Right atrium auricular region (tissue), 2 donors: ENCODE measurements around the gene EEF2K. TPM values are rescaled to one million over a fixed set of nuclear protein-coding genes. Genes with fewer than 3 reads are reported as not detected.

Experiments
- DNase-seq: peaks from one replicate; pipeline ENCODE4 v3.0.0-alpha.2; 2019; ENCODE audit warnings: low spot score
- H3K27ac ChIP-seq, 2 donors: fragments of 200-600 bp; sonication (generic); 1 replicate in 1 of 2; 2 replicates in 1 of 2; pipeline ENCODE4 v1.5.1; 2016 to 2019
- H3K27me3 ChIP-seq, 2 donors: fragments of 200-600 bp; sonication (generic); one replicate each; pipeline versions ENCODE4 v1.5.1 to v1.6.0; 2017 to 2019
- H3K36me3 ChIP-seq: fragments of 200-600 bp; sonication (generic); one replicate; pipeline ENCODE4 v1.5.1; 2016
- H3K4me1 ChIP-seq, 2 donors: fragments of 200-600 bp; sonication (generic); one replicate each; pipeline versions ENCODE4 v1.5.1 to v1.6.0; 2017 to 2019
- H3K4me3 ChIP-seq, 2 donors: fragments of 200-600 bp; sonication (generic); 1 replicate in 1 of 2; 2 replicates in 1 of 2; pipeline ENCODE4 v1.5.1; 2017 to 2019; ENCODE audit warnings: mild to moderate bottlenecking in 1 of 2, moderate library complexity in 1 of 2
- H3K9me3 ChIP-seq, 2 donors: fragments of 200-600 bp; sonication (generic); one replicate each; pipeline ENCODE4 v1.5.1; 2019
- CTCF ChIP-seq, 2 donors: fragments of 200-600 bp; sonication (generic); IDR thresholded peaks; one replicate each; pipeline ENCODE4 v1.5.1; 2019; ENCODE audit warnings: antibody characterized with exemption in 2 of 2
- total RNA-seq, 2 donors: library from RNA; depleted of rRNA; stranded (reverse); fragments of >200 nt; gene quantifications; one replicate each; pipeline ENCODE4 v1.1.0, GENCODE V29; 2016

Gene EEF2K
- total RNA-seq, result 10 to 100 TPM; 12.9 to 18.9 TPM

GRCh38 chr16:22206013-22206841, at the start of gene EEF2K:
EEF2K (plus strand) TSS chr16:22206278; CDS start chr16:22225730, 19,452 bp downstream.
- TF ChIP-seq CTCF (IDR thresholded peaks at IDR 0.05), result peak; percentile 71 to 90
- Histone ChIP-seq H3K27me3 (no peaks in the 10 kb centered on the region), H3K27ac (peak within 1 kb of the TSS; percentile 95), H3K36me3 (no peaks in the 10 kb centered on the region), H3K4me3 (peak within 1 kb of the TSS; percentile 87 to 94), H3K4me1 (peaks cover 0 to 45% of the 10 kb centered on the region in 2 donors), H3K9me3 (no peaks in the 10 kb centered on the region)
- peak; percentile 95 for DNase-seq

- Histone ChIP-seq H3K27ac (no peak overlapping the region), H3K9me3 (peaks cover 0 to under 1% of the 10 kb centered on the region in 2 donors), H3K4me3 (no peak overlapping the region), H3K36me3 (no peaks in the 10 kb centered on the region), H3K27me3 (peaks cover 0 to 11% of the 10 kb centered on the region in 2 donors), H3K4me1 (peaks cover 0 to 6% of the 10 kb centered on the region in 2 donors)
- no peak for TF ChIP-seq CTCF (IDR thresholded peaks at IDR 0.05)
- DNase-seq, result no peak
These were observed 44.7 kb upstream of the EEF2K start for GRCh38 chr16:22161401-22161800.

- peaks cover 0 to 6% of the 10 kb centered on the region in 2 donors for H3K4me1 ChIP-seq
- DNase-seq, result no peak
- peaks cover 0 to 6% of the 10 kb centered on the region in 2 donors for H3K9me3 ChIP-seq
- no peak for TF ChIP-seq CTCF (IDR thresholded peaks at IDR 0.05)
- H3K4me3 ChIP-seq, result peak within 1 kb of the TSS in 1 of 2 donors; percentile 33
- no peak within 1 kb of the TSS for H3K27ac ChIP-seq
- H3K27me3 ChIP-seq, result peaks cover 0 to 11% of the 10 kb centered on the region in 2 donors
- no peaks in the 10 kb centered on the region for H3K36me3 ChIP-seq
These were observed 44.0 kb upstream of the EEF2K start, which contains the start of gene SDR42E2 for GRCh38 chr16:22161999-22162655. SDR42E2 (plus strand) TSS chr16:22162506; CDS start chr16:22165583, 3,077 bp downstream.

- H3K9me3 ChIP-seq, result peaks cover 0 to 6% of the 10 kb centered on the region in 2 donors
- peaks cover 0 to 11% of the 10 kb centered on the region in 2 donors for H3K27me3 ChIP-seq
- no peak overlapping the region for H3K27ac ChIP-seq
- DNase-seq, result no peak
- H3K4me3 ChIP-seq, result peak overlapping the region in 1 of 2 donors; percentile 33
- no peaks in the 10 kb centered on the region for H3K36me3 ChIP-seq
- no peak for TF ChIP-seq CTCF (IDR thresholded peaks at IDR 0.05)
- peaks cover 0 to 6% of the 10 kb centered on the region in 2 donors for H3K4me1 ChIP-seq
These were observed 43.4 kb upstream of the EEF2K start for GRCh38 chr16:22162656-22163009.

- no peak for TF ChIP-seq CTCF (IDR thresholded peaks at IDR 0.05)
- H3K4me3 ChIP-seq, result no peak overlapping the region
- peaks cover 0 to 6% of the 10 kb centered on the region in 2 donors for H3K4me1 ChIP-seq
- no peak for DNase-seq
- H3K27me3 ChIP-seq, result peaks cover 0 to 11% of the 10 kb centered on the region in 2 donors
- no peaks in the 10 kb centered on the region for H3K36me3 ChIP-seq
- H3K9me3 ChIP-seq, result peaks cover 0 to 6% of the 10 kb centered on the region in 2 donors
- no peak overlapping the region for H3K27ac ChIP-seq
These were observed 42.3 kb upstream of the EEF2K start for GRCh38 chr16:22163806-22164205.
